Thyroid gland (tissue), 4 donors: ENCODE results near the gene ANKRD34A. TPM values are rescaled to one million over a fixed set of nuclear protein-coding genes. Genes with fewer than 3 reads are reported as not detected.

ENCODE experiments used
- DNase-seq, 2 donors: peaks; one replicate each; pipeline ENCODE4 v3.0.0-alpha.2; 2019
- H3K27ac ChIP-seq, 3 donors: fragments of 200-600 bp; sonication (generic); 1 replicate in 2 of 3; 2 replicates in 1 of 3; pipeline ENCODE4 v1.5.1; 2016 to 2019; ENCODE audit warnings: mild to moderate bottlenecking in 1 of 3, moderate library complexity in 1 of 3
- H3K27me3 ChIP-seq: fragments of 200-600 bp; sonication (generic); one replicate; pipeline ENCODE4 v1.5.1; 2019
- H3K36me3 ChIP-seq, 2 donors: fragments of 200-600 bp; sonication (generic); one replicate each; pipeline ENCODE4 v1.5.1; 2016 to 2019
- H3K4me1 ChIP-seq, 2 donors: fragments of 200-600 bp; sonication (generic); one replicate each; pipeline ENCODE4 v1.5.1; 2017 to 2019
- H3K4me3 ChIP-seq, 3 donors: fragments of 200-600 bp; sonication (generic); replicated peaks in 1 of 3; 1 replicate in 2 of 3; 2 replicates in 1 of 3; pipeline ENCODE4 v1.5.1; 2016; ENCODE audit warnings: mild to moderate bottlenecking in 1 of 3
- H3K9me3 ChIP-seq: fragments of 200-600 bp; sonication (generic); one replicate; pipeline ENCODE4 v1.5.1; 2017
- CTCF ChIP-seq, 6 experiments: fragments of 200-600 bp in 3 of 6; fragments of 450-650 bp in 3 of 6; sonication (generic) in 3 of 6; IDR thresholded peaks; one replicate each; pipeline ENCODE4 v1.5.1; 2016 to 2019; ENCODE audit warnings: antibody characterized with exemption in 6 of 6, mild to moderate bottlenecking in 2 of 6, inconsistent platforms in 1 of 6, moderate library complexity in 1 of 6
- POLR2A ChIP-seq, 2 donors: fragments of 450-650 bp; IDR thresholded peaks; one replicate each; pipeline ENCODE4 v1.6.1; 2017; ENCODE audit warnings: antibody characterized with exemption in 2 of 2, mild to moderate bottlenecking in 2 of 2, moderate library complexity in 1 of 2
- WGBS, 2 donors: methylation state at CpG; one replicate each; pipeline ENCODE4 v1.1.5; 2017; 5-methylcytosine and 5-hydroxymethylcytosine counted together
- intact Hi-C: fragments of 100-400 bp; cut with DNase I; formaldehyde crosslinking; loops from one replicate; pipeline ENCODE4 v1.15.1; 2023
- total RNA-seq, 4 donors: library from RNA; depleted of rRNA; stranded (reverse); fragments of >200 nt; gene quantifications; one replicate each; pipeline ENCODE4 v1.2.3, GENCODE V29; 2016

ANKRD34A gene
- total RNA-seq, 4 donors from 2014 or later: 0.13 to 2.0 (median 0.97) TPM

GRCh38 chr1:145956781-145957442, 7.5 kb downstream of the ANKRD34A start:
- H3K4me1 ChIP-seq: peaks cover 22 to 26% of the 10 kb centered on the region in 2 donors
- WGBS, 2 donors: 16 to 37% methylated on average over 3 of the region's 3 CpGs
- H3K36me3 ChIP-seq: no peaks in the 10 kb centered on the region

GRCh38 chr1:145956361-145956760, 8.0 kb downstream of the ANKRD34A start:
- intact Hi-C loops: loop anchor here (5.0 kb wide), 1 partner anchor 39 kb away; the partner anchor contains the start of gene PEX11B
- Histone ChIP-seq H3K9me3 (no peaks in the 10 kb centered on the region), H3K4me1 (peaks cover 18 to 20% of the 10 kb centered on the region in 2 donors), H3K4me3 (no peak overlapping the region), H3K27me3 (no peaks in the 10 kb centered on the region), H3K27ac (peak overlapping the region; percentile 81 to 96 (median 90)), H3K36me3 (no peaks in the 10 kb centered on the region)
- TF ChIP-seq CTCF (IDR thresholded peaks at IDR 0.05): no peak
- no peak for DNase-seq

More at GRCh38 chr1:145956781-145957442, 7.5 kb downstream of the ANKRD34A start:
- peak in 1 of 2 donors; percentile 35 for DNase-seq
- TF ChIP-seq POLR2A (IDR thresholded peaks at IDR 0.05): no peak
- no peak for TF ChIP-seq CTCF (IDR thresholded peaks at IDR 0.05)
- Histone ChIP-seq H3K4me3 (peak overlapping the region; percentile 30 to 71 (median 56)), H3K9me3 (no peaks in the 10 kb centered on the region), H3K27me3 (no peaks in the 10 kb centered on the region), H3K27ac (peak overlapping the region; percentile 81 to 96 (median 90))
- intact Hi-C loops: loop anchor here (5.0 kb wide), 1 partner anchor 40 kb away; the partner anchor contains the start of gene PEX11B

- intact Hi-C loops: loop anchor here (5.0 kb wide), 1 partner anchor 38 kb away; the partner anchor contains the start of gene PEX11B
- peaks cover 18 to 21% of the 10 kb centered on the region in 2 donors for H3K4me1 ChIP-seq
- no peak for TF ChIP-seq POLR2A (IDR thresholded peaks at IDR 0.05)
- no peak for TF ChIP-seq CTCF (IDR thresholded peaks at IDR 0.05)
- no peak overlapping the region for H3K4me3 ChIP-seq
- H3K27me3 ChIP-seq: no peaks in the 10 kb centered on the region
- no peaks in the 10 kb centered on the region for H3K9me3 ChIP-seq
- WGBS, 2 donors: 48 to 52% methylated on average over 2 of the region's 2 CpGs
- DNase-seq: no peak
- H3K36me3 ChIP-seq: no peaks in the 10 kb centered on the region
- H3K27ac ChIP-seq: peak overlapping the region in 2 of 3 donors; percentile 90 to 96
Observed at GRCh38 chr1:145955436-145955835, 8.9 kb downstream of the ANKRD34A start.

GRCh38 chr1:145953861-145954260, 10.5 kb downstream of the ANKRD34A start:
- Histone ChIP-seq H3K36me3 (no peaks in the 10 kb centered on the region), H3K4me1 (peaks cover 18 to 21% of the 10 kb centered on the region in 2 donors), H3K9me3 (no peaks in the 10 kb centered on the region), H3K27me3 (no peaks in the 10 kb centered on the region), H3K27ac (no peak overlapping the region), H3K4me3 (no peak overlapping the region)
- intact Hi-C loops: no loop called here
- no peak for DNase-seq
- TF ChIP-seq POLR2A (IDR thresholded peaks at IDR 0.05): no peak
- no peak for TF ChIP-seq CTCF (IDR thresholded peaks at IDR 0.05)
- 85 to 95% methylated on average over 6 of the region's 6 CpGs for WGBS, 2 donors

GRCh38 chr1:145952903-145953302, 11.5 kb downstream of the ANKRD34A start:
- intact Hi-C loops: no loop called here
- Histone ChIP-seq H3K9me3 (no peaks in the 10 kb centered on the region), H3K36me3 (no peaks in the 10 kb centered on the region), H3K27ac (no peak overlapping the region), H3K4me3 (no peak overlapping the region), H3K27me3 (no peaks in the 10 kb centered on the region), H3K4me1 (peaks cover 14 to 21% of the 10 kb centered on the region in 2 donors)
- 100% methylated on average over 3 of the region's 3 CpGs for WGBS, 2 donors
- DNase-seq: no peak
- TF ChIP-seq POLR2A (IDR thresholded peaks at IDR 0.05) (no peak), CTCF (IDR thresholded peaks at IDR 0.05) (no peak)
